ENCODE results near the gene HBP1. TPM values are rescaled to one million over a fixed set of nuclear protein-coding genes. Genes with fewer than 3 reads are reported as not detected.

The HBP1 gene
- total and polyA plus RNA-seq, 4 donors, result 22.1 to 187 (median 46.1) TPM

DNA sequence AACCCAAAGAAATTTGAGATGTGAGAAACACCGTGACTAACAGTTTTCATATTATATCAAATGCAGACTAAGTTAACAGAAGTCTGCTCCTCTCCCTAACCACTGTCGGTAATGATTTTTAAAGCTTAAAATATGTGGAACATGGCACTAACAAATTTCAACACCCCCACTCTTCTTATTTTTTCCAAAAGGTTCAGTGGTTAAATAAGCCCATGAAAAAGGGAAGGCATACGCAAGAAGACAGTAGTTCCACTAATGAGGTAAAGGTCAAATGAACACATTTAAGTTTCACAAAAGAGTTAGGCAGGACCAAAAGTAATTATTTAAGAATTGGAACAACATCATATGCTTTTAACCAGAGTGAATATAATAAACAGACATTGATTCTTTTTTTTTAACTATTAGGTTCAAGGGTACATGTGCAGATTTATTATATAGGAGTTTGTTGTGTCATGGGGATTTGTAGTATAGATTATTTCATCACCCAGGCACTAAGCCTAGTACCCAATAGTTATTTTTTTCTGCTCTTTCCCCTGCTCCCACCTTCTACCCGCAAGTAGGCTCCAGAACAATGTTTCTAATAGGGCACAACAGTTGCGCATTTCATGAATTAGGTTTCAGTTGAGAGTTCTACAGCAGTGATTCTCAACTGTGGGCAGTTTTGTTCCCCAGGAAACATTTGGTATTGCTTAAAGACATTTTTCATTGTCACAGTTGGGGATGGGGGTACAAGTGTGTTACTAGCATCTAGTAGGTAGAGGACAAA is 79.9 kb downstream of the HBP1 start:
- no peak overlapping the region for H3K4me3 ChIP-seq
- WGBS, 2 donors, result 94 to 95% methylated on average over 5 of the region's 5 CpGs
- H3K9ac ChIP-seq (ENCODE audit: insufficient read depth in 1 of 2, low read length in 2 of 2), result no peak overlapping the region
- no peaks in the 10 kb centered on the region for H3K27me3 ChIP-seq (ENCODE audit: control insufficient read depth in 3 of 3, insufficient read depth in 3 of 3, low read length in 2 of 3)
- DNase-seq, result no peak
- TF ChIP-seq, protein P1, sequence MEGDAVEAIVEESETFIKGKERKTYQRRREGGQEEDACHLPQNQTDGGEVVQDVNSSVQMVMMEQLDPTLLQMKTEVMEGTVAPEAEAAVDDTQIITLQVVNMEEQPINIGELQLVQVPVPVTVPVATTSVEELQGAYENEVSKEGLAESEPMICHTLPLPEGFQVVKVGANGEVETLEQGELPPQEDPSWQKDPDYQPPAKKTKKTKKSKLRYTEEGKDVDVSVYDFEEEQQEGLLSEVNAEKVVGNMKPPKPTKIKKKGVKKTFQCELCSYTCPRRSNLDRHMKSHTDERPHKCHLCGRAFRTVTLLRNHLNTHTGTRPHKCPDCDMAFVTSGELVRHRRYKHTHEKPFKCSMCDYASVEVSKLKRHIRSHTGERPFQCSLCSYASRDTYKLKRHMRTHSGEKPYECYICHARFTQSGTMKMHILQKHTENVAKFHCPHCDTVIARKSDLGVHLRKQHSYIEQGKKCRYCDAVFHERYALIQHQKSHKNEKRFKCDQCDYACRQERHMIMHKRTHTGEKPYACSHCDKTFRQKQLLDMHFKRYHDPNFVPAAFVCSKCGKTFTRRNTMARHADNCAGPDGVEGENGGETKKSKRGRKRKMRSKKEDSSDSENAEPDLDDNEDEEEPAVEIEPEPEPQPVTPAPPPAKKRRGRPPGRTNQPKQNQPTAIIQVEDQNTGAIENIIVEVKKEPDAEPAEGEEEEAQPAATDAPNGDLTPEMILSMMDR (IDR thresholded peaks at IDR 0.05; ENCODE audit: control extremely low read depth, extremely low read depth), result no peak
- H3K9me3 ChIP-seq (ENCODE audit: control insufficient read depth in 4 of 4, insufficient read depth in 3 of 4, low read length in 3 of 4), result peaks cover 0 to 9% (median 0%) of the 10 kb centered on the region in 4 donors
- H3K36me3 ChIP-seq (ENCODE audit: control insufficient read depth in 4 of 4, insufficient read depth in 4 of 4, low read length in 4 of 4), result peaks cover 4 to 9% (median 6%) of the 10 kb centered on the region in 4 donors
- ATAC-seq (ENCODE audit: insufficient read depth, low FRiP score), result no peak
- H3K27ac ChIP-seq (ENCODE audit: low read depth in 1 of 2, low read length in 1 of 2), result no peak overlapping the region
- H3K4me1 ChIP-seq (ENCODE audit: control insufficient read depth in 5 of 5, insufficient read depth in 5 of 5, low read length in 5 of 5), result no peaks in the 10 kb centered on the region

DNA sequence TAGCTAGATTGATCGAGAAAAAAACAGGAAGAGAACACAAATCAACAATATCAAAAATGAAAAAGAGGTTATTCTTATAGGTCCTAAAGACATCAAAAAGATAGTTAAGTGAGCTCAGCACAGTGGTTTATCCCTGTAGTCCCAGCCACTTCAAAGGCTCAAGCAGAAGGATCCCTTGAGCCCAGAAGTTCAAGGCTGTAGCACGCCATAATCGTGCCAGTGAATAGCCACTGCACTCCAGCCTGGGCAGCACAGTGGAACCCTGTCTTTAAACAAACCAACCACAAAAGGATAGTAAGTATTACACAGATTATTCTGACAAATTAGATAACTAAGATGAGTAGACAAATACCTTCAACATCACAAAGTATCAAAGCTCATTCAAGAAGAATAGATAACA is 83.2 kb downstream of the HBP1 start:
- DNase-seq, result no peak
- H3K4me3 ChIP-seq, result no peak overlapping the region
- TF ChIP-seq, protein P1 (IDR thresholded peaks at IDR 0.05; ENCODE audit: control extremely low read depth, extremely low read depth), result no peak
- no peaks in the 10 kb centered on the region for H3K9me3 ChIP-seq (ENCODE audit: control insufficient read depth in 4 of 4, insufficient read depth in 3 of 4, low read length in 3 of 4)
- WGBS, 2 donors, result 89 to 92% methylated on average over 3 of the region's 3 CpGs
- H3K27me3 ChIP-seq (ENCODE audit: control insufficient read depth in 3 of 3, insufficient read depth in 3 of 3, low read length in 2 of 3), result no peaks in the 10 kb centered on the region
- H3K36me3 ChIP-seq (ENCODE audit: control insufficient read depth in 4 of 4, insufficient read depth in 4 of 4, low read length in 4 of 4), result peaks cover 1 to 9% (median 5%) of the 10 kb centered on the region in 4 donors
- ATAC-seq (ENCODE audit: insufficient read depth, low FRiP score), result no peak
- no peak overlapping the region for H3K27ac ChIP-seq (ENCODE audit: low read depth in 1 of 2, low read length in 1 of 2)
- no peaks in the 10 kb centered on the region for H3K4me1 ChIP-seq (ENCODE audit: control insufficient read depth in 5 of 5, insufficient read depth in 5 of 5, low read length in 5 of 5)
- H3K9ac ChIP-seq (ENCODE audit: insufficient read depth in 1 of 2, low read length in 2 of 2), result no peak overlapping the region

Other genes starting within 250 kb of the HBP1 start
- gene PRKAR2B, start 124.3 kb upstream of the HBP1 start, total RNA-seq, result 10 to 100 TPM in 1 of 2 donors, 1 to 10 TPM in 1; 6.6 to 15.0 TPM
- 1 to 10 TPM; 3.5 to 4.9 TPM for gene PRKAR2B, start 124.3 kb upstream of the HBP1 start, polyA plus RNA-seq